D721Med (cell line): Measurements from ENCODE around the gene C11orf65.

Source experiments
- DNase-seq: peaks from one replicate; pipeline ENCODE4 v3.0.0; 2011; ENCODE audit warnings: low spot score; ENCODE audit not compliant: insufficient read length
- FAIRE-seq: peaks from 2 replicates; lab custom pipeline; 2011; peaks lifted over from hg19 to GRCh38; lab: Jason Lieb, UNC
- CTCF ChIP-seq: IDR thresholded peaks from 2 replicates; pipeline ENCODE4 v1.5.1; 2012; ENCODE audit warnings: mild to moderate bottlenecking, control low read depth; ENCODE audit not compliant: insufficient read depth; ENCODE audit errors: missing control alignments

Gene C11orf65

DNA sequence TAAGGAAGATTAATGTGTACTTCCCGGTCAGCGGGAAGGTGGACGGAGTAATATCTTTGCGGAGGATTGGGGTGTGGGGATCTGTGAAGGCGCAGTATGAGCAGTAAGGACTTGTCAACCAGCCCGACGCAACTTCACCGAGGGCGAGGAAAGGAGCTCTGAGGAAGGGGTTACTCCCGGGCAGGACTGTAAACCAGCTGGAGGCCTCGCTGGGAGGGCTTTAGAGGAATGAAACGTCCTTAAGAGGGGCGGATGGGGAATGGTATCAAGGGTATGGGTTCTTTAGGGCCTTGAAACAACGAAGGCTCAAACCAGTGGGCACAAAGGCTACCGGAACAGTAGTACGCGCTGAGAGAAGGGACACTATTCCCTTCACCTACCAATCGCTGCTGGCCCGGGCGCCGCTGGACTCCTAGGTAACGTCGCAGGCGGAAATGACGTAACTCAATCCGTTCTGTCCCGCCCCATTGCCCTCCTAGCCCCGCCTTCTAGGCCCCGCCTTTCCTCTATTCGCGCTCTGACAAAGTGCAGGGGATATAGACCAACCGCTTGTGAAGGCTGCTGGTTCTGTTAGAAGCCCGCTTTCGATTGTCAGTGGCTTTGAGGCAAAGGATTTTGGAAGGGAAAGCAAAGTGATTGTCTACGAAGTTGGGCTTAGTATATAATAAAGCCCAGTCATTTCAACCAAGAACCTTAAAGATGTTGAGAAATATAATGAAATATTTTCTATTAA, at the start of gene C11orf65:
C11orf65 (minus strand) TSS at position 439 of the 733 bp plus-strand sequence. CDS start 5,970 bp downstream, outside the sequence.
- peak; percentile 94 for FAIRE-seq
- DNase-seq, result peak; percentile 57
- TF ChIP-seq CTCF, result no peak

GRCh38 chr11:108516125-108516524, 48.8 kb upstream of the C11orf65 start:
- FAIRE-seq, result no peak
- TF ChIP-seq CTCF, result no peak
- DNase-seq, result no peak

GRCh38 chr11:108512708-108513107, 45.4 kb upstream of the C11orf65 start:
- no peak for FAIRE-seq
- DNase-seq, result no peak
- TF ChIP-seq CTCF, result no peak

GRCh38 chr11:108511851-108512474, 44.6 kb upstream of the C11orf65 start:
- DNase-seq (no peak), FAIRE-seq (no peak)
- TF ChIP-seq CTCF, result no peak

DNA sequence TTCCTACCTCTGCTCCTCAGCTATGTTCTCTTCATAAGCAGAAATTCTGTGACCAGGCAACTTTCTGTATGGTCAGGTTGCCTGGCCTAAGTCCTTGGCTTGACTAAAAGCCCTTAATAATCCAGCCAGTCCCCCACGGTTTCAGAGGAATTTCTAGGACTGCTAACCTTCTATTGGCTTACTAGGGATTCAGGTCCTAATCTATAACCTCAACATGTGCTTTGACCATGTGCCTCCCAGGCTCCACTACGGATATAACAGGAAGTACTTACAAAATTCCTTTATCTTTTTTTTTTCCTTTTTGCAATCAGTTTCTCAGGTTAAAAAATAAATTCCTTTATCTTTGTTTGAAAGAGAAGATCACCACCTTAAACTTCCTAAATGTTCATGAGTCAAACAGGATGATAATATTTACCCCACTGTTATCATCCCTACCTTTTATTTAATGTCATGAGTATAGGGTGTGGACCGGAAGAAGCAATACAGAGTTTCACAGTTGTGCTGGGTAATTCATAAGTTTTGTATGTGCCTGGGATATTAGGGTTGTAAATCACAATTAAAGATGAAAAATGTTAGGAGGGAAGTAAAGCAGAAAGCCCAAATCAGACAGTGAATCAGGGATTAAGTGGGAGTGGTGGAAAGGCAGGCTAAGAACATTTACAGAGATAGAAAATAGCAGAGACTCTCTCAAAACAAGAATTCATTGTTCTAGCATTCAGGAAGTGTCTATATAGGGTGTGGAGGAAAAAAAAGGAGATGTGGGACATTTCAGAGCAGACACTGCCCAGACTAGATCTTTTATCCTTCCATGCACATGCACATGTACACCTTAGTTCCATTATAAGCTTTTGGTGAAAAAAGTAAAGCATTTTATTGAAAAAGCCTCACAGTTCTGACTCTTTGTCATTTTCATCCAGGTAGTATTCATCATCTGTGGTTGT, 41.6 kb upstream of the C11orf65 start:
- FAIRE-seq (no peak), DNase-seq (no peak)
- no peak for TF ChIP-seq CTCF

DNA sequence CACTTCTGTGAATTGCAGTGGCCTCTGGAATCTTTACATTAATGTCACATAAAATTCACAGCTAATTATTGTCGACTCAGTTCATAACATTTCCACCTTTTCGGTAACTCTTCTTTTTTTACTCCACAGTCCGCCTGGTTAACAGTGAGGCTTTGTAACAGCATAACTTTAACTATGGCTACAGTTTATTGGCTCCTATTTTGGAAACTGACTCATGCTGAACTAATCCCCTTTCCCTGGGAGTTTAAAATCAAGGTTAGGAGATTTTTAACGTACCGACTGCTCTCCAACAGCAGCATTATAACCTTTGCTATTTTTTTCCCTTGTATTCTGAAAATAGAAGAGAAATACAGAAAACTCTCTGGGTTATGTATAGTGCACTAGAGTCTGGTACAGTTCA, 34.1 kb upstream of the C11orf65 start:
- TF ChIP-seq CTCF, result no peak
- DNase-seq (no peak), FAIRE-seq (no peak)
